ENCODE data around the gene AMPH.
"Not testable (repeated sequence)": the region's sequence is repeated elsewhere in the genome, so short reads cannot be mapped to it uniquely, and the experiment has no call there.

The AMPH gene

GRCh38 chr7:38628630-38629385, 2.4 kb downstream of the AMPH start:
- peak; percentile 24 for DNase-seq (ENCODE audit: low spot score)

- no peak for DNase-seq (ENCODE audit: low spot score)
Observed at GRCh38 chr7:38625866-38626265, 5.3 kb downstream of the AMPH start.

- DNase-seq (ENCODE audit: low spot score), result no peak
Observed at GRCh38 chr7:38615665-38616064, 15.5 kb downstream of the AMPH start.

GRCh38 chr7:38607466-38607865, 23.7 kb downstream of the AMPH start:
- DNase-seq (ENCODE audit: low spot score), result no peak

- DNase-seq (ENCODE audit: low spot score), result no peak
Observed at GRCh38 chr7:38600741-38601140, 30.4 kb downstream of the AMPH start.

- DNase-seq (ENCODE audit: low spot score), result no peak
Observed at GRCh38 chr7:38594949-38595348, 36.2 kb downstream of the AMPH start.

GRCh38 chr7:38592737-38593288, 38.4 kb downstream of the AMPH start:
- DNase-seq (ENCODE audit: low spot score), result no peak

- no peak for DNase-seq (ENCODE audit: low spot score)
Observed at GRCh38 chr7:38585572-38586354, 45.4 kb downstream of the AMPH start.

- peak; percentile 85 for DNase-seq (ENCODE audit: low spot score)
Observed at GRCh38 chr7:38584443-38585210, 46.5 kb downstream of the AMPH start.

- DNase-seq (ENCODE audit: low spot score), result no peak
Observed at GRCh38 chr7:38580485-38580884, 50.7 kb downstream of the AMPH start.

GRCh38 chr7:38574086-38574485, 57.1 kb downstream of the AMPH start:
- DNase-seq (ENCODE audit: low spot score), result peak; percentile 39

- not testable (repeated sequence) for DNase-seq (ENCODE audit: low spot score)
Observed at GRCh38 chr7:38571620-38572019, 59.6 kb downstream of the AMPH start.

- DNase-seq (ENCODE audit: low spot score), result no peak
Observed at GRCh38 chr7:38568497-38568896, 62.7 kb downstream of the AMPH start.

GRCh38 chr7:38565289-38565688, 65.9 kb downstream of the AMPH start:
- no peak for DNase-seq (ENCODE audit: low spot score)

GRCh38 chr7:38563741-38564140, 67.4 kb downstream of the AMPH start:
- no peak for DNase-seq (ENCODE audit: low spot score)

- peak; percentile 21 for DNase-seq (ENCODE audit: low spot score)
Observed at GRCh38 chr7:38561166-38561565, 70.0 kb downstream of the AMPH start.

- no peak for DNase-seq (ENCODE audit: low spot score)
Observed at GRCh38 chr7:38558761-38559345, 72.3 kb downstream of the AMPH start.

GRCh38 chr7:38554586-38554985, 76.6 kb downstream of the AMPH start:
- no peak for DNase-seq (ENCODE audit: low spot score)

GRCh38 chr7:38550836-38551235, 80.3 kb downstream of the AMPH start:
- DNase-seq (ENCODE audit: low spot score), result no peak

GRCh38 chr7:38548605-38549004, 82.6 kb downstream of the AMPH start:
- DNase-seq (ENCODE audit: low spot score), result no peak

- no peak for DNase-seq (ENCODE audit: low spot score)
Observed at GRCh38 chr7:38546763-38547162, 84.4 kb downstream of the AMPH start.

GRCh38 chr7:38545977-38546376, 85.2 kb downstream of the AMPH start:
- no peak for DNase-seq (ENCODE audit: low spot score)

All from AG20443 (cell line).